Tibial nerve (tissue), 4 donors: Measurements from ENCODE around the gene REELD1.

Experiments used
- CTCF ChIP-seq, 5 experiments: fragments of 200-600 bp in 3 of 5; fragments of 450-650 bp in 2 of 5; sonication (generic) in 3 of 5; IDR thresholded peaks; one replicate each; pipeline ENCODE4 v1.5.1; 2016 to 2019; ENCODE audit warnings: antibody characterized with exemption in 5 of 5, mild to moderate bottlenecking in 3 of 5, moderate library complexity in 2 of 5
- EP300 ChIP-seq, 2 donors: sonication (generic); formaldehyde crosslinking; IDR thresholded peaks; one replicate each; pipeline ENCODE4 v1.6.1; 2017; ENCODE audit warnings: antibody characterized with exemption in 2 of 2, mild to moderate bottlenecking in 1 of 2
- POLR2A ChIP-seq, 2 donors: fragments of 450-650 bp; IDR thresholded peaks; one replicate each; pipeline ENCODE4 v1.6.1; 2017; ENCODE audit warnings: antibody characterized with exemption in 2 of 2, mild to moderate bottlenecking in 2 of 2, moderate library complexity in 2 of 2

- TF ChIP-seq CTCF (IDR thresholded peaks at IDR 0.05) (no peak), POLR2A (IDR thresholded peaks at IDR 0.05) (no peak), EP300 (IDR thresholded peaks at IDR 0.05) (no peak)
Observed at GRCh38 chr4:146263793-146264192, 49.5 kb downstream of the REELD1 start.
